ENCODE data around the gene LRRC32. TPM values are rescaled to one million over a fixed set of nuclear protein-coding genes. Genes with fewer than 3 reads are reported as not detected.
A peak's percentile ranks its signal among the peaks of the same experiment; 100 is the strongest.

The LRRC32 gene
- polyA plus RNA-seq, 2 of the 4 experiments (the other 2 are of a cell fraction), result 0.25 to 0.62 TPM

GRCh38 chr11:76680518-76681425 lies 10.2 kb upstream of the LRRC32 start:
- peak overlapping the region; percentile 64 for H3K4me2 ChIP-seq
- no peak overlapping the region for H3K4me3 ChIP-seq
- no peaks in the 10 kb centered on the region for H3K4me1 ChIP-seq
- ATAC-seq, result peak; percentile 77 to 95; a peak in 5 of 6 replicates
- FAIRE-seq, result no peak
- TF ChIP-seq RAD21 (conservative IDR thresholded peaks at IDR 0.05 in 1 of 2, IDR thresholded peaks at IDR 0.05 in 1 of 2) (peak; percentile 88 to 90), SMC3 (IDR thresholded peaks at IDR 0.05) (peak; percentile 86), ATOH8 (CRISPR knock-in tag; IDR thresholded peaks at IDR 0.05; ENCODE audit: low read depth) (no peak), CTCF (IDR thresholded peaks at IDR 0.05) (peak; percentile 87)
- no peaks in the 10 kb centered on the region for H3K9me3 ChIP-seq
- POLR2A ChIA-PET, result no interaction called here
- peak; percentile 73 to 88 for DNase-seq (ENCODE audit: low read depth in 1 of 2, low spot score in 1 of 2)
- 33% methylated on average over 18 of the region's 22 CpGs for WGBS (ENCODE audit: missing lambda C conversion rate)
- CTCF ChIA-PET, result interaction anchor here (0.6 to 6.6 kb wide), 24 partner anchors 10 to 901 kb away, joined by 3 to 56 read pairs (median 4); partner anchors contain the start of gene LRRC32
- H3K27ac ChIP-seq, result peak overlapping the region in 1 of 2 experiments; percentile 63; a peak in 2 of 6 replicates

- ChIA-PET POLR2A (no interaction called here), CTCF (interaction anchor here (1.2 to 6.6 kb wide), 9 partner anchors 7 to 471 kb away, joined by 4 to 56 read pairs (median 5); partner anchors contain the start of gene LRRC32)
- Histone ChIP-seq H3K4me1 (no peaks in the 10 kb centered on the region), H3K27ac (no peak overlapping the region), H3K4me3 (no peak overlapping the region), H3K9me3 (no peaks in the 10 kb centered on the region), H3K4me2 (no peak overlapping the region)
- WGBS (ENCODE audit: missing lambda C conversion rate), result 71% methylated on average over 8 of the region's 8 CpGs
- TF ChIP-seq USF2 (IDR thresholded peaks at IDR 0.05), result no peak
- no peak for TF ChIP-seq ZNF302 (CRISPR knock-in tag; IDR thresholded peaks at IDR 0.05)
- TF ChIP-seq HOXB13 (CRISPR knock-in tag; IDR thresholded peaks at IDR 0.05; ENCODE audit: low read depth), result no peak
- TF ChIP-seq CHD4 (IDR thresholded peaks at IDR 0.05; ENCODE audit: borderline replicate concordance), result no peak
- no peak for TF ChIP-seq PBX3 (IDR thresholded peaks at IDR 0.05)
- TF ChIP-seq FOSB (CRISPR knock-in tag; IDR thresholded peaks at IDR 0.05), result no peak
- no peak for TF ChIP-seq MAFK (IDR thresholded peaks at IDR 0.05; ENCODE audit: partially characterized antibody)
- TF ChIP-seq RARB (CRISPR knock-in tag; IDR thresholded peaks at IDR 0.05), result no peak
- no peak for TF ChIP-seq JUNB (IDR thresholded peaks at IDR 0.05)
- no peak for TF ChIP-seq CBX2 (IDR thresholded peaks at IDR 0.05; ENCODE audit: borderline replicate concordance, low read depth)
- TF ChIP-seq NFE2L2 (conservative IDR thresholded peaks at IDR 0.05; ENCODE audit: low read length), result no peak
- no peak for TF ChIP-seq ATOH8 (CRISPR knock-in tag; IDR thresholded peaks at IDR 0.05; ENCODE audit: low read depth)
- TF ChIP-seq KDM5A (IDR thresholded peaks at IDR 0.05), result no peak
- TF ChIP-seq REST (IDR thresholded peaks at IDR 0.05), result no peak
- TF ChIP-seq EHMT2 (IDR thresholded peaks at IDR 0.05; ENCODE audit: low read depth), result no peak
- no peak for TF ChIP-seq FOXS1 (CRISPR knock-in tag; IDR thresholded peaks at IDR 0.05)
- TF ChIP-seq EP300 (IDR thresholded peaks at IDR 0.05), result no peak
- TF ChIP-seq POLR2A (IDR thresholded peaks at IDR 0.05; ENCODE audit: low read length), result no peak
- no peak for TF ChIP-seq TP53 (CRISPR knock-in tag; IDR thresholded peaks at IDR 0.05)
- no peak for TF ChIP-seq CTCF (IDR thresholded peaks at IDR 0.05)
- DNase-seq (ENCODE audit: low read depth in 1 of 2, low spot score in 1 of 2), result no peak
- FAIRE-seq, result no peak
- no peak for ATAC-seq
These were observed 7.8 kb upstream of the LRRC32 start for GRCh38 chr11:76678321-76678720.

Measured in A549 (cell line).